Measurements from ENCODE around the gene NAALADL2.

The NAALADL2 gene

DNA sequence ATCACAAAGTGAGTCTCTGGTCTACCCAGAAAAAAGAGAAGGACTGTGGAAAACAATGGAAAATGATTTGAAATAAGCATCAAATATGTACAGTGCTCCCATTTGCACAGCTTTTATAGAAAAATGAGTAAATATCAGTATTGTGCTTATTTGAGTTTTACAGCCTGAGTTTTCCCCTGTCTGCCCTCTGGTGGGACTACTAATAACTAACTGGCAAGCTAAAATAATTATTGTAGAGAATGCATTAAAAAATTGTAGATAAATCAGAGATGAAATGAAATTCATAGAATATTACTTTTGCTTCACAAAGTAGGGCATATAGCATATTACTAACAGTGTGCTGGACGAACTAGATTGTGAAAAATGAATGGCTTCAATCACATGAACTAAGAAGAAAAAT, 287.1 kb downstream of the NAALADL2 start:
- no peak for DNase-seq (ENCODE audit: low read depth)
- no peak overlapping the region for H3K4me3 ChIP-seq (ENCODE audit: low read length)
- TF ChIP-seq, protein P1, sequence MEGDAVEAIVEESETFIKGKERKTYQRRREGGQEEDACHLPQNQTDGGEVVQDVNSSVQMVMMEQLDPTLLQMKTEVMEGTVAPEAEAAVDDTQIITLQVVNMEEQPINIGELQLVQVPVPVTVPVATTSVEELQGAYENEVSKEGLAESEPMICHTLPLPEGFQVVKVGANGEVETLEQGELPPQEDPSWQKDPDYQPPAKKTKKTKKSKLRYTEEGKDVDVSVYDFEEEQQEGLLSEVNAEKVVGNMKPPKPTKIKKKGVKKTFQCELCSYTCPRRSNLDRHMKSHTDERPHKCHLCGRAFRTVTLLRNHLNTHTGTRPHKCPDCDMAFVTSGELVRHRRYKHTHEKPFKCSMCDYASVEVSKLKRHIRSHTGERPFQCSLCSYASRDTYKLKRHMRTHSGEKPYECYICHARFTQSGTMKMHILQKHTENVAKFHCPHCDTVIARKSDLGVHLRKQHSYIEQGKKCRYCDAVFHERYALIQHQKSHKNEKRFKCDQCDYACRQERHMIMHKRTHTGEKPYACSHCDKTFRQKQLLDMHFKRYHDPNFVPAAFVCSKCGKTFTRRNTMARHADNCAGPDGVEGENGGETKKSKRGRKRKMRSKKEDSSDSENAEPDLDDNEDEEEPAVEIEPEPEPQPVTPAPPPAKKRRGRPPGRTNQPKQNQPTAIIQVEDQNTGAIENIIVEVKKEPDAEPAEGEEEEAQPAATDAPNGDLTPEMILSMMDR (conservative IDR thresholded peaks at IDR 0.05; ENCODE audit: low read depth, low read length), result peak; percentile 49

DNA sequence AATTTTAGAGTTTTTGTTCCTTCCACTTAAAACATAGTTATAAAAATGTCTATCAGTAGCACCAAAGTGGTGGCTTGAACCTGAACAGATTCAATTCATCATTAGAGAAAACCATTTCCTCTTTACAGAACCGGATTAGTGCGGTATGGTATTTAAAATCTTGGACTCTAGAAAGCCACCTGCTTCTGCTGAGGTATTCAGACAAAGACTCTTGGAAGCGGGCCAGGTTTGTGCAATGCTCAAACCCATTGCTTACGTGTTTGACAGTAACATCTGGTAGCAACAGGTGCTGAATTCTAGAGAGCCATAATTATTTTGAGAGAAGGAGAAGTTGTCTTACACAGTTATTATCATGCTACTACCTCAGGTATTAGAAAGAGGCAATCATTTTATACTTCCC, 290.5 kb downstream of the NAALADL2 start:
- TF ChIP-seq, protein P1 (conservative IDR thresholded peaks at IDR 0.05; ENCODE audit: low read depth, low read length), result no peak
- H3K4me3 ChIP-seq (ENCODE audit: low read length), result no peak overlapping the region
- DNase-seq (ENCODE audit: low read depth), result peak; percentile 36

DNA sequence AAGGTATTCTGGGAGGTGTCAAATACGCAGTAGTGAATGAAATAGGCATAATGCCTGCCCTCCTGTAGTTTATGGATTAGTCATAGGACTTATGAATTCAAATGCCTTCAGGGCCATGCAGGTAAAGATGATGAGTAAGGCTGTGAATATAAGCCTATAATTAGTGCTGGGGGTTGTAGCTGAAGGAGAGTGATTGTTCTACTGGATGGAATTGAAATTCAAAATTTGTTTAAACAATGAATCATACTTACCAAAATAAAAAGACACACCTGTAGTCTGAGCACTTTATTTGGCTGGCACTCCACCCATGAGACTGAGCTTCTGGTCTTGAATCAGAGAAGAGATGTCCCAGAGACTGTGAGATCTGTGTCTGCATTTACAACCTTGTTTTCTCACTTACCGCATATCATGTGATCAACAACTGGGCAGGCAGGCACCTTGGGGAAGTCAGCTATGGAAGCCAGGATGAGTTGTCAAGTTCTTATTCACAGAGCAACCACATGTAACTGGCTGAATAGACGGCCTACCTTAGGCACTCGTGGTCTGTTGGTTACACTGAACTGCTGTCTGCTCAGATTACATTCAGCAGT, 291.8 kb downstream of the NAALADL2 start:
- TF ChIP-seq, protein P1 (conservative IDR thresholded peaks at IDR 0.05; ENCODE audit: low read depth, low read length), result no peak
- no peak for DNase-seq (ENCODE audit: low read depth)
- no peak overlapping the region for H3K4me3 ChIP-seq (ENCODE audit: low read length)

DNA sequence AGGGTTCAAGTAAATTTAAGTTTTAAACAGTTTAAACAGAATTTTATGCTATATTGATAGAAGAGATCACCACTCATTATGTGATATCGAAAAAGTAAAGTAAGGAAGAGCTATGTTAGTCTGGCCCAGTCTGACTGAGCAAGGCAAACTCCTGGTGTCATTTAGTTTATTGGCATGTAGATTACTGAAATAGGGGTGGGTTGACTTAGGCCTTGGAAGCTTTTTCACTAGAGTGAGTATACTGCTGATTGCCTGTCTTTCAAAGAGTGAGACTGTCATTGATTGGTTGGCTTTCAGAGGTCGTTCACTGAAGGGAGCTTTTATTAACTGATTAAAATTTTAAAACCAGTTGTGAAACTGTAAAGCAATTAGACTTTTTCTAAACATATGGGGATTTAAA, 294.5 kb downstream of the NAALADL2 start:
- TF ChIP-seq, protein P1 (conservative IDR thresholded peaks at IDR 0.05; ENCODE audit: low read depth, low read length), result no peak
- H3K4me3 ChIP-seq (ENCODE audit: low read length), result no peak overlapping the region
- DNase-seq (ENCODE audit: low read depth), result no peak

DNA sequence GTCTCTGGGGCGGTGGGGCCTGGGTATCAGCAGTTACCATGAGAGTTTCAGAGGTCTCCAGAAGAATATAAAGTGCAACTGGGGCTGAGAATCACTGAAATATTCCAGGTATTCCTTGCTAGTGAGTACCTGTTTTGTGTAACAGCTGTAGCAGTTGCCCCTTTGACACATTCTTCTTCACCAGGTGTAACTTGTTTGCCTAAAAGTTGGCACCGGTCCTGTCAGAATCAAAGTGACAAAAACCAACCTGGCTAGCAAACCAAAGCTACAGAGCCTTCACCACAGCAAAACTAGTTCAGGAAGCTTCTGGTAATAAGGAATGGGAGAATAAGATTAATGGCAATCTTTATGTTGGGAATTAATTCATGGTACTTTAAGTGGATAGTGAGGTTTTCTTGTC, 296.0 kb downstream of the NAALADL2 start:
- no peak overlapping the region for H3K4me3 ChIP-seq (ENCODE audit: low read length)
- no peak for DNase-seq (ENCODE audit: low read depth)
- TF ChIP-seq, protein P1 (conservative IDR thresholded peaks at IDR 0.05; ENCODE audit: low read depth, low read length), result no peak

DNA sequence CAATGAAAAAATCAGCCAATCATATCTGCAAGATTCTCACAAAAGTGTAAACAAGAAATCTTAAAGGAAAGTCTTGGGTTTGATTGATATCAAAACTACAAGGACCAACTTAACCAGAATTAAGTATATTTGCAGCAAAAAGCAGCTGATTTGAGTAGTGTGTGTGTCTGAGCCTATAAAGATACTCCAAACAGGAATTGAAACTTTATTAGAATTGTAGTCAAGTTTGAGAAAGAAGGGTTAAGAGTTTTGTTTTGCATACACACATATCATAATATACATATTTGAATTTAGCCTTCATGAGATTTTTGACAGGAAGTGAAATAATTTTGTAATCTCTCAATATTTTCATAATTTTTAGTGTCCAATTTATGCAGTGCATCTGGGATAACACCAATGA, 300.1 kb downstream of the NAALADL2 start:
- H3K4me3 ChIP-seq (ENCODE audit: low read length), result no peak overlapping the region
- DNase-seq (ENCODE audit: low read depth), result no peak
- TF ChIP-seq, protein P1 (conservative IDR thresholded peaks at IDR 0.05; ENCODE audit: low read depth, low read length), result no peak

DNA sequence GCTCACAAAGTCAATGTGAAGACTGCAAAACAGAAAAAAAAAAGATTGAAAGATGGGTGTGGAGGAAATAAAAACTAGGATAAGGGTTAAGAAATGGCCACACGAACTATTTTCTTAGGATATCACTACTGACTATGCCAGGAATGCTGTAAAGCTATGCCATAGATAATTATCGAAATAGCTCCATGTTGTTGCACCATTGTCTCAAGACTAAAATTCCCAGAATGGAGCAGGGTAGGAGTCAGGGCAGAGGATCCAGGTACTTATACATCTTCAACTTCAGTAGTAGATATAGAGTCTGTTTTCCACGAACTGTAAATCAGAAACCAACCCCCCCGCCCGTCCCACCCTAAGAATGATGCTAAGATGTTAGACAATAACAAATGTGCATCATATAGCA, 302.2 kb downstream of the NAALADL2 start:
- TF ChIP-seq, protein P1 (conservative IDR thresholded peaks at IDR 0.05; ENCODE audit: low read depth, low read length), result no peak

More for the DNA sequence above, 302.2 kb downstream of the NAALADL2 start:
- DNase-seq (ENCODE audit: low read depth), result no peak
- H3K4me3 ChIP-seq (ENCODE audit: low read length), result no peak overlapping the region

Data from retinal pigment epithelial cell (primary cell).